Measurements from ENCODE around the gene ABHD3.

DNA sequence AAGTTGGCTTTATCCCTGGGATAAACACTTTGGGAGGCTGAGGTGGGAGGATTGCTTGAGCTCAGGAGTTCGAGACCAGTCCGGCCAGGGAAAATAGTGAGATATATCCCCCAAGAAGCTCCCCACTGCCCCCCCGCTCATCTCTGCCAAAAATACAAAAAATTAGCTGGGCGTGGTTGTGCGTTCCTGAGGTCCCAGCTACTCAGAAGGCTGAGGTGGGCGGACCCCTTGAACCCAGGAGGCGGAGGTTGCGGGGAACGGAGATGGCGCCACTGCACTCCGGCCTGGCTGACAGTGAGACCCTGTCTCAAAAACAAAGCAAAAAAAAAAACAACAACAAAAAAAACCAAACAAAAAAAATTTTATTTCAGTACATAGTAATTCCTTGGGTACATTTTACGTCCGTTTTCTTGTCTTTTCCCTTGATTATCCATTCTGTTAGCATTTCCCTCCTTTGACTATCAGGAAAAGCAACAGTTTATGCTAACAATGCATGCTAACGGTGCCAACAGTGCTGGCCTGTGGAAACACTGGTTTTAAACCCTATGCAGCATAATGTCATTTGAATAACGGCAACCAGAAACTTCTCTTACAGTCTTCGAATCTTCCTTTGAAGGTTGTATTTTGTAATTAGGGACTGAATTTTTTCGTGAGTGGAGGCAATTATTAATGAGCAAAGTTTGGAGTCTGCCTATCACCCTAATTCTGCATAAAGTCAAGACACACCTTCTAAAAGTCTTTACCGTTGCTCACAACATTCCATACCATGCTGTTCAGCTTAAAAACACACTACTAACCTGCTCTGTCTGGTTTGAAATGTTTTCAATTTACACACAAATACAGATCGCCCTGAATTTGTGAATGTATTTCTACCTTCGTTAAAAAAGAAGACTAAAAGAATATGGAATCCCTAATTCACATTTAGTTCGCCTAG lies 35.3 kb upstream of the ABHD3 start:
- TF ChIP-seq CTCF (IDR thresholded peaks at IDR 0.05 in 4 of 5, conservative IDR thresholded peaks at IDR 0.05 in 1 of 5) (no peak), POLR2A (IDR thresholded peaks at IDR 0.05) (no peak)

Measured in gastrocnemius medialis (tissue), 4 donors.